ENCODE results near the gene VEGFB. TPM values are rescaled to one million over a fixed set of nuclear protein-coding genes. Genes with fewer than 3 reads are reported as not detected.

Gene VEGFB
- total RNA-seq, 1 experiment from 2014 or later = 47.5 TPM

DNA sequence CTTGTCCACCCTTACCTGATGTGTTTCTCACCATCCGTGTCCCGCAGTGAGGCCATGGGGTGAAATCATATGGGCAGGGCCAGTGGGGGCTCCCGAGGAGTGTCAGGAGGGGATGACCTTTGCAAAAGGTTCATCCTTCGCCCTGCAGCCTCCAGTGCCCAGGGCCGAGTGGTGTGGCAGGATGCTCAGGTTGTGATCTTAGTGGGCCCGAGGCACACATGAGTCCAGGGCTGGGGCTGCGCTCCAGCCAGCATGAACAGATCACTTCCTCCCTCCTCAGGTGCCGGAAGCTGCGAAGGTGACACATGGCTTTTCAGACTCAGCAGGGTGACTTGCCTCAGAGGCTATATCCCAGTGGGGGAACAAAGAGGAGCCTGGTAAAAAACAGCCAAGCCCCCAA is 3.7 kb downstream of the VEGFB start:
- peaks cover 23% of the 10 kb centered on the region for H3K79me2 ChIP-seq (ENCODE audit: insufficient read depth, low read length)
- intact Hi-C loops (cut with micrococcal nuclease) = no loop called here
- no TSS peak for BruUV-seq (replicated peaks)
- ATAC-seq = no peak
- H2AFZ ChIP-seq (ENCODE audit: low read depth, low read length, poor library complexity, severe bottlenecking) = no peak overlapping the region
- peaks cover 27 to 58% of the 10 kb centered on the region in 2 experiments for H3K4me1 ChIP-seq (ENCODE audit: control insufficient read depth in 1 of 2, insufficient read depth in 2 of 2, low read length in 2 of 2)
- H3K27me3 ChIP-seq (ENCODE audit: insufficient read depth, low read length) = no peaks in the 10 kb centered on the region
- H3K4me3 ChIP-seq (replicated peaks in 1 of 2; ENCODE audit: low read depth in 1 of 2, low read length in 2 of 2) = no peak overlapping the region
- ChIA-PET CTCF (no interaction called here), POLR2A (no interaction called here), RAD21 (ENCODE audit: low non-redundant PET in 1 of 2, low total read pairs in 2 of 2, uncharacterized antibody in 2 of 2, unreplicated experiment in 2 of 2) (no interaction called here)
- H3K4me2 ChIP-seq (ENCODE audit: low read length) = no peak overlapping the region
- 0 out of 2 replicates have a peak overlapping the region, but pooled peaks have one; percentile 30 for H3K9ac ChIP-seq (ENCODE audit: low read length)
- H3K9me2 ChIP-seq (ENCODE audit: insufficient read depth) = no peaks in the 10 kb centered on the region
- H4K20me1 ChIP-seq (ENCODE audit: insufficient read depth) = no peaks in the 10 kb centered on the region
- peaks cover 0 to 9% of the 10 kb centered on the region in 2 experiments; a peak in 1 of 4 replicates for H3K36me3 ChIP-seq (ENCODE audit: control insufficient read depth in 1 of 2, insufficient read depth in 2 of 2, low read length in 2 of 2)
- no peaks in the 10 kb centered on the region for H3K9me3 ChIP-seq (ENCODE audit: control insufficient read depth in 1 of 2, insufficient read depth in 1 of 2, low read depth in 1 of 2, low read length in 2 of 2)
- TF ChIP-seq SRF (IDR thresholded peaks at IDR 0.05; ENCODE audit: low read depth) (no peak), YY1 (IDR thresholded peaks at IDR 0.05; ENCODE audit: extremely low read depth, insufficient replicate concordance, low read depth, low read length) (no peak), SP1 (IDR thresholded peaks at IDR 0.05; ENCODE audit: low read depth) (no peak), CTCF (IDR thresholded peaks at IDR 0.05 in 2 of 3, conservative IDR thresholded peaks at IDR 0.05 in 1 of 3; ENCODE audit: borderline replicate concordance in 1 of 3, insufficient read depth in 1 of 3, low read depth in 2 of 3, low read length in 2 of 3) (no peak), EZH2phosphoT487 (IDR thresholded peaks at IDR 0.05; ENCODE audit: borderline replicate concordance) (no peak), SIN3A (IDR thresholded peaks at IDR 0.05; ENCODE audit: low read depth) (no peak), CEBPB (IDR thresholded peaks at IDR 0.05; ENCODE audit: low read depth) (no peak), EZH2 (IDR thresholded peaks at IDR 0.05) (no peak), CBX3 (IDR thresholded peaks at IDR 0.05; ENCODE audit: low read depth) (no peak), FOSL1 (IDR thresholded peaks at IDR 0.05; ENCODE audit: low read depth) (no peak), ZFX (IDR thresholded peaks at IDR 0.05) (no peak), TCF7L2 (IDR thresholded peaks at IDR 0.05; ENCODE audit: borderline replicate concordance, extremely low read depth, insufficient read depth, insufficient read length) (no peak), RAD21 (IDR thresholded peaks at IDR 0.05; ENCODE audit: low read depth) (no peak), REST (IDR thresholded peaks at IDR 0.05; ENCODE audit: low read depth) (no peak), ELF1 (IDR thresholded peaks at IDR 0.05; ENCODE audit: borderline replicate concordance, low read depth) (no peak), ZNF274 (IDR thresholded peaks at IDR 0.05; ENCODE audit: low read depth, low read length) (no peak)
- TF ChIP-seq, protein P1, sequence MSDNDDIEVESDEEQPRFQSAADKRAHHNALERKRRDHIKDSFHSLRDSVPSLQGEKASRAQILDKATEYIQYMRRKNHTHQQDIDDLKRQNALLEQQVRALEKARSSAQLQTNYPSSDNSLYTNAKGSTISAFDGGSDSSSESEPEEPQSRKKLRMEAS (IDR thresholded peaks at IDR 0.05) = no peak
- TF ChIP-seq, protein P2, sequence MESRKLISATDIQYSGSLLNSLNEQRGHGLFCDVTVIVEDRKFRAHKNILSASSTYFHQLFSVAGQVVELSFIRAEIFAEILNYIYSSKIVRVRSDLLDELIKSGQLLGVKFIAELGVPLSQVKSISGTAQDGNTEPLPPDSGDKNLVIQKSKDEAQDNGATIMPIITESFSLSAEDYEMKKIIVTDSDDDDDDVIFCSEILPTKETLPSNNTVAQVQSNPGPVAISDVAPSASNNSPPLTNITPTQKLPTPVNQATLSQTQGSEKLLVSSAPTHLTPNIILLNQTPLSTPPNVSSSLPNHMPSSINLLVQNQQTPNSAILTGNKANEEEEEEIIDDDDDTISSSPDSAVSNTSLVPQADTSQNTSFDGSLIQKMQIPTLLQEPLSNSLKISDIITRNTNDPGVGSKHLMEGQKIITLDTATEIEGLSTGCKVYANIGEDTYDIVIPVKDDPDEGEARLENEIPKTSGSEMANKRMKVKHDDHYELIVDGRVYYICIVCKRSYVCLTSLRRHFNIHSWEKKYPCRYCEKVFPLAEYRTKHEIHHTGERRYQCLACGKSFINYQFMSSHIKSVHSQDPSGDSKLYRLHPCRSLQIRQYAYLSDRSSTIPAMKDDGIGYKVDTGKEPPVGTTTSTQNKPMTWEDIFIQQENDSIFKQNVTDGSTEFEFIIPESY (IDR thresholded peaks at IDR 0.05; ENCODE audit: extremely low read depth, insufficient replicate concordance, low read length) = no peak
- DNase-seq (ENCODE audit: low read depth, low spot score) = no peak
- no peak overlapping the region; the same call in 1 of the 2 replicates for H3K27ac ChIP-seq (ENCODE audit: low read depth, low read length)
